Measurements from ENCODE around the gene PLPP6.
A peak's percentile ranks its signal among the peaks of the same experiment; 100 is the strongest.

DNA sequence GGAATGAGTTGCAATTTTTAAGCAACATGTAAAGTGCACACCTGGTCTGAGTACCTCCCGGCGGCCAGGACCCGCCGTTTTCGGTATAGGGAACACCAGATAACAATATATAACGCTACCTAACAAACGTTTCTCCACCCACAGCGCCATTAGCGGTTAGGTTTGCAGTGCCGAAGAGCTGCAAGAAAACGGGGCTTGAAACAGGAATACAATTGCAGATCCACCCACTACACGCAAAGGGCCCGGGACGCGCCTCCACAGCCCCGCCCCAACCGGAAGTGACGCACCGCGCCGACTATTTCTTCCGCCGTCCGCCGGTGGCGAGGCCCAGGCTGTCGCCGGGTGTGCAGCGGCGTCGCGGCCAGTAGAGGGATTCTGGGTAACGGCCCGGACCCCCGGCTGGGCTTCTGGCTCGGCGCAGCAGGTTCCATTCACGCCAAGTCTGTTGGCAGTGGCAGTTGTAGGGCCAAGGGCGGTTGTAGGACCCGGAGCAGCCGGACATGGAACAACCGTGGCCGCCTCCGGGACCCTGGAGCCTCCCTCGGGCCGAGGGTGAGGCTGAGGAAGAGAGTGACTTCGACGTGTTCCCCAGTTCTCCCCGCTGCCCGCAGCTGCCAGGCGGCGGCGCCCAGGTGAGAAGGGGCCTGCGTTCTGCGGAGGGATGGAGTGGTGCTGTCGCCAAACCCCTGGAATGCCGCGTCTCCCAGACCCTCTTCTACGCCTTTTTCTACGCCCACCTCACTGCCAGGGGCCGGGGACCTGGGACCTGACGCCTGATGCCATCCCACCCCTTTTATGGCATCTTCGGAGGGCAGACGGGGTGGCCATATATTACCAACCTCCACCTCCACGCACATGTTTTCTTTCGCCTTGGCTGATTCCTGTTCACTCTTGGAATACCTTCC is 17.4 kb downstream of the PLPP6 start, which contains the start of gene CDC37L1:
- TF ChIP-seq, protein P1, sequence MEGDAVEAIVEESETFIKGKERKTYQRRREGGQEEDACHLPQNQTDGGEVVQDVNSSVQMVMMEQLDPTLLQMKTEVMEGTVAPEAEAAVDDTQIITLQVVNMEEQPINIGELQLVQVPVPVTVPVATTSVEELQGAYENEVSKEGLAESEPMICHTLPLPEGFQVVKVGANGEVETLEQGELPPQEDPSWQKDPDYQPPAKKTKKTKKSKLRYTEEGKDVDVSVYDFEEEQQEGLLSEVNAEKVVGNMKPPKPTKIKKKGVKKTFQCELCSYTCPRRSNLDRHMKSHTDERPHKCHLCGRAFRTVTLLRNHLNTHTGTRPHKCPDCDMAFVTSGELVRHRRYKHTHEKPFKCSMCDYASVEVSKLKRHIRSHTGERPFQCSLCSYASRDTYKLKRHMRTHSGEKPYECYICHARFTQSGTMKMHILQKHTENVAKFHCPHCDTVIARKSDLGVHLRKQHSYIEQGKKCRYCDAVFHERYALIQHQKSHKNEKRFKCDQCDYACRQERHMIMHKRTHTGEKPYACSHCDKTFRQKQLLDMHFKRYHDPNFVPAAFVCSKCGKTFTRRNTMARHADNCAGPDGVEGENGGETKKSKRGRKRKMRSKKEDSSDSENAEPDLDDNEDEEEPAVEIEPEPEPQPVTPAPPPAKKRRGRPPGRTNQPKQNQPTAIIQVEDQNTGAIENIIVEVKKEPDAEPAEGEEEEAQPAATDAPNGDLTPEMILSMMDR (IDR thresholded peaks at IDR 0.05): peak; percentile 50 to 94 (median 70)
- TF ChIP-seq EP300 (IDR thresholded peaks at IDR 0.05): peak; percentile 85 to 99
